H9 (cell line): Measurements from ENCODE around the gene GNAO1. TPM values are rescaled to one million over a fixed set of nuclear protein-coding genes. Genes with fewer than 3 reads are reported as not detected.

Experiments
- DNase-seq: peaks from one replicate; pipeline ENCODE4 v3.0.0-alpha.2; 2017
- H2AFZ ChIP-seq: one replicate; pipeline ENCODE4 v1.6.1; 2013; ENCODE audit warnings: mild to moderate bottlenecking, low read length, control low read depth, moderate library complexity
- H2AK5ac ChIP-seq: 2 replicates; pipeline ENCODE4 v1.6.1; 2013; ENCODE audit warnings: low read length, control low read depth, mixed read lengths; ENCODE audit not compliant: insufficient read length
- H2BK120ac ChIP-seq: one replicate; pipeline ENCODE4 v1.6.1; 2013; ENCODE audit warnings: low read depth, mild to moderate bottlenecking, low read length, control low read depth, inconsistent platforms; ENCODE audit not compliant: poor library complexity, severe bottlenecking
- H2BK12ac ChIP-seq: 2 replicates; pipeline ENCODE4 v1.6.1; 2013; ENCODE audit warnings: low read length, control low read depth, mixed read lengths, low read depth; ENCODE audit not compliant: insufficient read length
- H2BK15ac ChIP-seq: 2 replicates; pipeline ENCODE4 v1.6.1; 2013; ENCODE audit warnings: low read depth, low read length, control low read depth
- H2BK20ac ChIP-seq: one replicate; pipeline ENCODE4 v1.6.1; 2013; ENCODE audit warnings: low read depth, mild to moderate bottlenecking, low read length, control low read depth, inconsistent platforms; ENCODE audit not compliant: poor library complexity, severe bottlenecking
- H2BK5ac ChIP-seq: 2 replicates; pipeline ENCODE4 v1.6.1; 2013; ENCODE audit warnings: low read length, control low read depth, mixed read lengths; ENCODE audit not compliant: insufficient read length
- H3K14ac ChIP-seq: 2 replicates; pipeline ENCODE4 v1.6.1; 2013; ENCODE audit warnings: low read length, control low read depth; ENCODE audit not compliant: insufficient read depth
- H3K18ac ChIP-seq: 2 replicates; pipeline ENCODE4 v1.6.1; 2013; ENCODE audit warnings: low read depth, mild to moderate bottlenecking, mixed read lengths, low read length, control low read depth; ENCODE audit not compliant: insufficient read length
- H3K23ac ChIP-seq: 2 replicates; pipeline ENCODE4 v1.6.1; 2013; ENCODE audit warnings: low read length, control low read depth, mixed read lengths, low read depth; ENCODE audit not compliant: insufficient read length
- H3K23me2 ChIP-seq: 2 replicates; pipeline ENCODE4 v1.6.1; 2013; ENCODE audit warnings: low read depth, mild to moderate bottlenecking, mixed read lengths, low read length, control low read depth; ENCODE audit not compliant: insufficient read length, poor library complexity, severe bottlenecking
- H3K27ac ChIP-seq: 2 replicates; pipeline ENCODE4 v1.5.1; 2013; ENCODE audit warnings: low read length, control low read depth, mixed read lengths, low read depth; ENCODE audit not compliant: insufficient read length
- H3K27me3 ChIP-seq: 2 replicates; pipeline ENCODE4 v1.6.1; 2013; ENCODE audit warnings: low read length, control low read depth, inconsistent platforms; ENCODE audit not compliant: insufficient read depth
- H3K4ac ChIP-seq: 2 replicates; pipeline ENCODE4 v1.6.1; 2013; ENCODE audit warnings: low read depth, mild to moderate bottlenecking, control low read depth, inconsistent platforms, low read length, moderate library complexity
- H3K4me1 ChIP-seq: 2 replicates; pipeline ENCODE4 v1.6.1; 2013; ENCODE audit warnings: low read length, control low read depth, inconsistent platforms; ENCODE audit not compliant: insufficient read depth
- H3K4me2 ChIP-seq: 2 replicates; pipeline ENCODE4 v1.6.1; 2013; ENCODE audit warnings: low read length, control low read depth, mixed read lengths; ENCODE audit not compliant: insufficient read length, insufficient read depth
- H3K56ac ChIP-seq: 2 replicates; pipeline ENCODE4 v1.6.1; 2013; ENCODE audit warnings: low read depth, mild to moderate bottlenecking, mixed read lengths, low read length, control low read depth; ENCODE audit not compliant: insufficient read length
- H3K79me1 ChIP-seq: 2 replicates; pipeline ENCODE4 v1.6.1; 2013; ENCODE audit warnings: low read depth, mild to moderate bottlenecking, moderate library complexity, low read length, control low read depth, inconsistent platforms; ENCODE audit not compliant: insufficient read depth, poor library complexity, severe bottlenecking
- H3K79me2 ChIP-seq: 2 replicates; pipeline ENCODE4 v1.6.1; 2013; ENCODE audit warnings: low read length, control low read depth, inconsistent platforms; ENCODE audit not compliant: insufficient read depth
- H3K9ac ChIP-seq: 2 replicates; pipeline ENCODE4 v1.6.1; 2013; ENCODE audit warnings: low read length, control low read depth, mixed read lengths; ENCODE audit not compliant: insufficient read length; ENCODE audit errors: extremely low read depth
- H3K9me3 ChIP-seq: one replicate; pipeline ENCODE4 v1.6.1; 2013; ENCODE audit warnings: low read depth, low read length, inconsistent platforms; ENCODE audit not compliant: control insufficient read depth
- H3T11ph ChIP-seq: one replicate; pipeline ENCODE4 v1.6.1; 2013; ENCODE audit warnings: mild to moderate bottlenecking, low read length, control low read depth, inconsistent platforms
- H4K20me1 ChIP-seq: one replicate; pipeline ENCODE4 v1.6.1; 2013; ENCODE audit not compliant: control insufficient read depth, insufficient read length, insufficient read depth
- H4K5ac ChIP-seq: 2 replicates; pipeline ENCODE4 v1.6.1; 2013; ENCODE audit warnings: low read depth, mild to moderate bottlenecking, mixed read lengths, low read length, control low read depth; ENCODE audit not compliant: insufficient read length
- H4K8ac ChIP-seq: replicated peaks from 2 replicates; pipeline ENCODE4 v1.6.1; 2013; ENCODE audit warnings: low read length, control low read depth, mixed read lengths, low read depth; ENCODE audit not compliant: insufficient read length
- H4K91ac ChIP-seq: 2 replicates; pipeline ENCODE4 v1.6.1; 2013; ENCODE audit warnings: low read depth, mild to moderate bottlenecking, moderate library complexity, mixed read lengths, low read length, control low read depth; ENCODE audit not compliant: insufficient read length
- H3K27ac Mint-ChIP-seq, 3 experiments: 2 replicates in 2 of 3; 3 replicates in 1 of 3; pipeline ENCODE4 v1.8.0; 2020 to 2021; ENCODE audit warnings: mixed read lengths in 3 of 3, mild to moderate bottlenecking in 1 of 3, moderate library complexity in 1 of 3
- H3K27me3 Mint-ChIP-seq: 2 replicates; pipeline ENCODE4 v1.8.0; 2021; ENCODE audit warnings: low read depth, mild to moderate bottlenecking, moderate library complexity, mixed read lengths
- H3K36me3 Mint-ChIP-seq, 3 experiments: 2 replicates in 2 of 3; 3 replicates in 1 of 3; pipeline ENCODE4 v1.8.0; 2020 to 2021; ENCODE audit warnings: low read depth in 3 of 3, mixed read lengths in 3 of 3; ENCODE audit not compliant: insufficient read depth in 1 of 3
- H3K4me1 Mint-ChIP-seq, 2 experiments: 2 replicates each; pipeline ENCODE4 v1.8.0; 2020; ENCODE audit warnings: mixed read lengths in 2 of 2
- H3K4me3 Mint-ChIP-seq, 2 experiments: 2 replicates in 1 of 2; 3 replicates in 1 of 2; pipeline ENCODE4 v1.8.0; 2020 to 2021; ENCODE audit warnings: mild to moderate bottlenecking in 2 of 2, mixed read lengths in 2 of 2, moderate library complexity in 1 of 2
- H3K9me3 Mint-ChIP-seq, 2 experiments: 2 replicates in 1 of 2; 3 replicates in 1 of 2; pipeline ENCODE4 v1.8.0; 2020; ENCODE audit warnings: mild to moderate bottlenecking in 2 of 2, mixed read lengths in 2 of 2, moderate library complexity in 1 of 2
- WGBS: extraction: QIAGEN DNeasy Blood & Tissue Kit; methylation state at CpG from one replicate; pipeline ENCODE4 v1.1.7; 2013; ENCODE audit warnings: missing lambda C conversion rate, low lambda C conversion rate, mixed read lengths; ENCODE audit not compliant: insufficient read length; ENCODE audit errors: extremely low coverage; 5-methylcytosine and 5-hydroxymethylcytosine counted together
- total RNA-seq: library from RNA; stranded (reverse); gene quantifications from 2 replicates; pipeline ENCODE4 v1.2.1, GENCODE V29; 2021
- TF ChIP-seq, protein P1 (sequence below): fragments of 200-600 bp; sonication (generic); conservative IDR thresholded peaks from 3 replicates; pipeline ENCODE4 v1.8.0; 2021; ENCODE audit warnings: antibody characterized with exemption, mild to moderate bottlenecking

The GNAO1 gene
- total RNA-seq, 1 experiment from 2014 or later, result 16.9 TPM

DNA sequence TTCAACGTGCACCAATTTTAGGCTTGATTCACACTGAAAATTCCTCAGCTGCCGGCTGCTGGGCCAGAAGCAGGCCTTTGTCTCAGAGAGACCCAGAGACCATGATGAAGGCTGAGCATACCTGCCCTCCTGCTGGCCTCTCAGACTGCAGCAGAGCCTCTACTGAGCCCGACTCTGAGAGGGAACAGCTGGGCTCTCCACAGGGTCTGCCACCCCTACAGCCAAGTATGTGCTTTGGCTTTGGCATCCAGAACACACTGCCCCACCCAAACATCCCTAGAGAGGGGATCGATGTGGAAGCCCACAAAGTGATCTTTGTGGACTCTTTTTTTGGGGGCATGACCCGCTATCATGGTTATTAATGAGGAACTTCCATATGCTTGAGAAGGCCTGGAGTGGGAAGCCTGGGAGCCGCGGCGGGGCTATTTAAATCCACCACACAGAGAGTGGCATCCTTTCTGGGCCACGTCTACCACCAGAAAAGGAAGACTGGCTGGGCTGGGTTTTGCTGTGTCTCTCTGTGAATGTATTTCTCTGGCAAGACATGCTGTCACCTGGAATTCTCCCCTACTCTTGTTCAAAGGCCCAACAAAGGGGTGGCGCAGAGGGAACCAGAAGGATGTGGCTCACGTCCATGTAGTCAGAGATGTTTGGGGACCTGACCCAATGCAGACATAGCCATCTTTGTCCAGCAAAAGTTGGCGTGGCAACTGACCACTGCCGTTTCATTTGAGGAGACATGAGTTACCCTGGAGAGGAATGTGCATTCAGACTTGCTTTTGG is 69.3 kb downstream of the GNAO1 start:
- H3K36me3 Mint-ChIP-seq, result no peaks in the 10 kb centered on the region
- no peak overlapping the region for H4K5ac ChIP-seq
- no peak overlapping the region for H4K91ac ChIP-seq
- H2AFZ ChIP-seq, result no peak overlapping the region
- no peaks in the 10 kb centered on the region for H3K27me3 Mint-ChIP-seq
- H3K23ac ChIP-seq, result no peak overlapping the region
- H2BK120ac ChIP-seq, result no peak overlapping the region
- no peak overlapping the region for H4K8ac ChIP-seq
- H3K27me3 ChIP-seq, result no peaks in the 10 kb centered on the region
- TF ChIP-seq, protein P1, sequence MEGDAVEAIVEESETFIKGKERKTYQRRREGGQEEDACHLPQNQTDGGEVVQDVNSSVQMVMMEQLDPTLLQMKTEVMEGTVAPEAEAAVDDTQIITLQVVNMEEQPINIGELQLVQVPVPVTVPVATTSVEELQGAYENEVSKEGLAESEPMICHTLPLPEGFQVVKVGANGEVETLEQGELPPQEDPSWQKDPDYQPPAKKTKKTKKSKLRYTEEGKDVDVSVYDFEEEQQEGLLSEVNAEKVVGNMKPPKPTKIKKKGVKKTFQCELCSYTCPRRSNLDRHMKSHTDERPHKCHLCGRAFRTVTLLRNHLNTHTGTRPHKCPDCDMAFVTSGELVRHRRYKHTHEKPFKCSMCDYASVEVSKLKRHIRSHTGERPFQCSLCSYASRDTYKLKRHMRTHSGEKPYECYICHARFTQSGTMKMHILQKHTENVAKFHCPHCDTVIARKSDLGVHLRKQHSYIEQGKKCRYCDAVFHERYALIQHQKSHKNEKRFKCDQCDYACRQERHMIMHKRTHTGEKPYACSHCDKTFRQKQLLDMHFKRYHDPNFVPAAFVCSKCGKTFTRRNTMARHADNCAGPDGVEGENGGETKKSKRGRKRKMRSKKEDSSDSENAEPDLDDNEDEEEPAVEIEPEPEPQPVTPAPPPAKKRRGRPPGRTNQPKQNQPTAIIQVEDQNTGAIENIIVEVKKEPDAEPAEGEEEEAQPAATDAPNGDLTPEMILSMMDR, result no peak
- H3K4me1 Mint-ChIP-seq, result peaks cover 13% of the 10 kb centered on the region in 2 experiments
- H3K79me1 ChIP-seq, result no peaks in the 10 kb centered on the region
- no peak overlapping the region for H2BK20ac ChIP-seq
- no peak overlapping the region for H3K4me3 Mint-ChIP-seq
- no peak overlapping the region for H3K9ac ChIP-seq
- no peak overlapping the region for H3K27ac ChIP-seq
- no peaks in the 10 kb centered on the region for H4K20me1 ChIP-seq
- DNase-seq, result no peak
- no peaks in the 10 kb centered on the region for H3K79me2 ChIP-seq
- no peak overlapping the region for H3K4me2 ChIP-seq
- H3T11ph ChIP-seq, result no peak overlapping the region
- peaks cover 4% of the 10 kb centered on the region; the same call in 1 of the 2 replicates for H3K4me1 ChIP-seq
- H3K23me2 ChIP-seq, result no peaks in the 10 kb centered on the region
- H3K9me3 Mint-ChIP-seq, result no peaks in the 10 kb centered on the region
- H3K18ac ChIP-seq, result no peak overlapping the region
- no peaks in the 10 kb centered on the region for H3K9me3 ChIP-seq
- no peak overlapping the region for H3K4ac ChIP-seq
- H3K14ac ChIP-seq, result peak overlapping the region; percentile 46; the same call in 1 of the 2 replicates
- no peak overlapping the region; a peak in 1 of 7 replicates for H3K27ac Mint-ChIP-seq
- no peak overlapping the region for H2BK15ac ChIP-seq
- H3K56ac ChIP-seq, result no peak overlapping the region
- no peak overlapping the region for H2AK5ac ChIP-seq
- no peak overlapping the region for H2BK12ac ChIP-seq
- no CpG with 5 or more reads among the region's 13 CpGs for WGBS
- no peak overlapping the region for H2BK5ac ChIP-seq
